Measurements from ENCODE around the gene ZP3.
"Not testable (repeated sequence)": the region's sequence is repeated elsewhere in the genome, so short reads cannot be mapped to it uniquely, and the experiment has no call there.

DNA sequence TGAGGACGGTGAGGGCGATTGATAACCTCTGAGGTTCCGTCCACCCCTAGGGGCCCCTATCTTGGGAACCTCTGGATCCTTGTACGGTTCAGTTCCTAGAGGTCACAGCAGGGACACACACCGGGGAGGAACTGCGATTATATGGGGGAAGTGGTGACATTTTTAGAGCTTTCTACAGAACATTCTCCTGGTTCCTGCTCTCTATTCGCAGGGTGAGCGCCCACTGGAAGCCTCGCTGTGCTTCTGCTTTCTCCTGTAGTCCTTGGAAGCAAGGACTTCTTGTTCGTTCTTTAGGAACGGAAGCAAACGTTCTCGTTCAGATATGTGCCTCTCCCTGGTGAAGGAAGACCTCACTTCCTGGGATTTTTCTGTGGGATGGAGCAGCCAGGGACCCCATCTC is 63.2 kb downstream of the ZP3 start:
- TF ChIP-seq, protein P1, sequence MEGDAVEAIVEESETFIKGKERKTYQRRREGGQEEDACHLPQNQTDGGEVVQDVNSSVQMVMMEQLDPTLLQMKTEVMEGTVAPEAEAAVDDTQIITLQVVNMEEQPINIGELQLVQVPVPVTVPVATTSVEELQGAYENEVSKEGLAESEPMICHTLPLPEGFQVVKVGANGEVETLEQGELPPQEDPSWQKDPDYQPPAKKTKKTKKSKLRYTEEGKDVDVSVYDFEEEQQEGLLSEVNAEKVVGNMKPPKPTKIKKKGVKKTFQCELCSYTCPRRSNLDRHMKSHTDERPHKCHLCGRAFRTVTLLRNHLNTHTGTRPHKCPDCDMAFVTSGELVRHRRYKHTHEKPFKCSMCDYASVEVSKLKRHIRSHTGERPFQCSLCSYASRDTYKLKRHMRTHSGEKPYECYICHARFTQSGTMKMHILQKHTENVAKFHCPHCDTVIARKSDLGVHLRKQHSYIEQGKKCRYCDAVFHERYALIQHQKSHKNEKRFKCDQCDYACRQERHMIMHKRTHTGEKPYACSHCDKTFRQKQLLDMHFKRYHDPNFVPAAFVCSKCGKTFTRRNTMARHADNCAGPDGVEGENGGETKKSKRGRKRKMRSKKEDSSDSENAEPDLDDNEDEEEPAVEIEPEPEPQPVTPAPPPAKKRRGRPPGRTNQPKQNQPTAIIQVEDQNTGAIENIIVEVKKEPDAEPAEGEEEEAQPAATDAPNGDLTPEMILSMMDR (IDR thresholded peaks at IDR 0.05), result not testable (repeated sequence)
- TF ChIP-seq POLR2A (IDR thresholded peaks at IDR 0.05), result not testable (repeated sequence)
